RWPE2 (cell line): ENCODE results near the gene S1PR1.

ENCODE experiments used
- ATAC-seq: fragments of 200-7000 bp; cut with Tn5 transposase; 3 replicates; pipeline ENCODE4 v1.9.1; 2021; ENCODE audit warnings: low read depth
- DNase-seq: peaks from one replicate; pipeline ENCODE4 v3.0.0-alpha.2; 2020; ENCODE audit warnings: low spot score
- H3K27ac ChIP-seq: fragments of 450-650 bp; 2 replicates; pipeline ENCODE4 v1.5.1; 2017; ENCODE audit warnings: mild to moderate bottlenecking; ENCODE audit not compliant: poor library complexity, severe bottlenecking
- H3K27me3 ChIP-seq: fragments of 250-450 bp; sonication (Bioruptor Pico); 2 replicates; pipeline ENCODE4 v1.5.1; 2021; ENCODE audit warnings: mild to moderate bottlenecking, moderate library complexity; ENCODE audit not compliant: insufficient read depth, poor library complexity, severe bottlenecking
- H3K36me3 ChIP-seq: fragments of 250-450 bp; sonication (Bioruptor Pico); 2 replicates; pipeline ENCODE4 v1.5.1; 2020; ENCODE audit warnings: low read depth, mild to moderate bottlenecking, moderate library complexity
- H3K4me1 ChIP-seq: fragments of 250-450 bp; sonication (Bioruptor Pico); 2 replicates; pipeline ENCODE4 v1.5.1; 2021; ENCODE audit warnings: mild to moderate bottlenecking, moderate library complexity; ENCODE audit not compliant: insufficient read depth, poor library complexity, severe bottlenecking
- H3K4me3 ChIP-seq: fragments of 250-450 bp; sonication (Bioruptor Pico); 2 replicates; pipeline ENCODE4 v1.5.1; 2021; ENCODE audit warnings: mild to moderate bottlenecking, moderate library complexity; ENCODE audit not compliant: severe bottlenecking
- H3K9me3 ChIP-seq: fragments of 250-450 bp; sonication (Bioruptor Pico); 2 replicates; pipeline ENCODE4 v1.5.1; 2021; ENCODE audit warnings: mild to moderate bottlenecking, moderate library complexity; ENCODE audit not compliant: severe bottlenecking
- CTCF ChIP-seq: fragments of 450-650 bp; IDR thresholded peaks from one replicate; pipeline ENCODE4 v1.5.1; 2017; ENCODE audit warnings: mild to moderate bottlenecking, moderate library complexity; ENCODE audit not compliant: poor library complexity, severe bottlenecking

The S1PR1 gene

GRCh38 chr1:101251504-101251903 is 14.7 kb downstream of the S1PR1 start:
- no peak overlapping the region for H3K27ac ChIP-seq
- no peak for ATAC-seq
- no peaks in the 10 kb centered on the region for H3K27me3 ChIP-seq
- H3K4me3 ChIP-seq = no peak overlapping the region
- no peaks in the 10 kb centered on the region for H3K4me1 ChIP-seq
- H3K36me3 ChIP-seq = no peaks in the 10 kb centered on the region
- TF ChIP-seq CTCF = no peak
- DNase-seq = no peak
- H3K9me3 ChIP-seq = no peaks in the 10 kb centered on the region

- Histone ChIP-seq H3K4me3 (no peak overlapping the region), H3K27ac (no peak overlapping the region), H3K36me3 (no peaks in the 10 kb centered on the region), H3K4me1 (peaks cover 6% of the 10 kb centered on the region), H3K9me3 (no peaks in the 10 kb centered on the region), H3K27me3 (no peaks in the 10 kb centered on the region)
- no peak for TF ChIP-seq CTCF
- ATAC-seq (peak; percentile 73; the same call in 2 of the 3 replicates), DNase-seq (no peak)
These were observed 17.3 kb downstream of the S1PR1 start for GRCh38 chr1:101253976-101254674.

DNA sequence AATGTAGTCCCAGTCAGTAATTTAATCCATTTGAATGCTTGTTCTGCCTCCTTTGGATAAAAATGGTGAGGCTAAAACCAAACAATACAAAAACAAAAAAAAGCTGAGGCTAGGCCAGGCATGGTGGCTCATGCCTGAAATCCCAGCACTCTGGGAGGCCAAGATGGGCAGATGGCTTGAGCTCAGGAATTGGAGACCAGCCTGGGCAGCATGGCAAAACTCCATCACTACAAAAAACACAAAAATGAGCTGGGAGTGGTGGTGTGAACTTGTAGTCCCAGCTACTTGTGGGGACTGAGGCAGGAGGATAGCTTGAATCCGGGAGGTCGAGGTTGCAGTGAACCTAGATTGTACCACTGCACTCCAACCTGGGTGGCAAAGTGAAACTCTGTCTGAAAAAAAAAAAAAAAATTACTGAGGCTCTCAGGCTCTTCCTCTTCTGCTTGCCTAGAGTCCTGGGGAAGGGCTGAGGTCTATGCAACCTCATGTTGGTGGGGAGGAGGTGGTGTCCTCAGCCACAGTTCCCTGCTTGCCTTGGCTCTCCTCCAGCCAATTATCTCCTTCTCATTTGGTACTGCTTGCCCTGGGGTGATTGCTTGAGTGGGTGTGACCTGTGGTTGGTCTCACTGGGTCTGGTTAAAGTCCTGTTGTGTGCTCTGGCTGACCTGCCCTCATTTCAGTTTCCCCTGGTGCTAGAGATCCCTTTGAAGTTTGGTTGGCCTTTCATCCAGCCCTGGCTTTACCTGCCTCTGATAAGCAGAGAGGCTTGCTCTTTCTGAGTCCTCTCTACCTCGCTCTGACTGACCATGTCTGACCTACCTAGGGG is 20.9 kb downstream of the S1PR1 start:
- no peaks in the 10 kb centered on the region for H3K27me3 ChIP-seq
- no peaks in the 10 kb centered on the region for H3K9me3 ChIP-seq
- H3K4me3 ChIP-seq = no peak overlapping the region
- H3K27ac ChIP-seq = no peak overlapping the region
- H3K36me3 ChIP-seq = no peaks in the 10 kb centered on the region
- peaks cover 22% of the 10 kb centered on the region for H3K4me1 ChIP-seq
- DNase-seq (no peak), ATAC-seq (no peak)
- TF ChIP-seq CTCF = no peak

GRCh38 chr1:101259744-101260148 is 22.9 kb downstream of the S1PR1 start:
- TF ChIP-seq CTCF = no peak
- H3K9me3 ChIP-seq = no peaks in the 10 kb centered on the region
- ATAC-seq (peak; percentile 80), DNase-seq (no peak)
- no peak overlapping the region for H3K4me3 ChIP-seq
- H3K27me3 ChIP-seq = no peaks in the 10 kb centered on the region
- H3K36me3 ChIP-seq = no peaks in the 10 kb centered on the region
- H3K4me1 ChIP-seq = peaks cover 22% of the 10 kb centered on the region
- H3K27ac ChIP-seq = peak overlapping the region; percentile 71
